K562 (cell line): ENCODE results near the gene ABCA1. TPM values are rescaled to one million over a fixed set of nuclear protein-coding genes. Genes with fewer than 3 reads are reported as not detected.

Experiments
- ATAC-seq: fragments of 200-7000 bp; cut with Tn5 transposase; 3 replicates; pipeline ENCODE4 v1.9.1; 2020; ENCODE audit warnings: moderate library complexity
- BruUV-seq: library from RNA; stranded (reverse); fragments of 400-500 nt; replicated peaks from 2 replicates; lab custom pipeline; 2021; lab: Mats Ljungman, UMichigan
- CTCF ChIA-PET: fragments of 300-600 bp; formaldehyde crosslinking; extraction: SDS; loops from one replicate; lab custom pipeline; 2021; ENCODE audit warnings: low intra/inter-chr PET ratio; lab: Yijun Ruan, JAX
- POLR2A ChIA-PET: fragments of 300-600, 350-650 bp; sonication (Branson Sonifier 250); formaldehyde crosslinking; extraction: SDS; loops from one replicate; lab custom pipeline; 2021; ENCODE audit warnings: antibody characterized with exemption, inconsistent platforms; lab: Yijun Ruan, JAX
- DNase-seq, 4 experiments: peaks; one replicate each; pipeline versions ENCODE4 v3.0.0 to v3.0.0-alpha.2; 2011 to 2018; ENCODE audit warnings: low spot score in 3 of 4, mixed read lengths in 3 of 4; ENCODE audit errors: extremely low read depth in 1 of 4
- FAIRE-seq: peaks from 2 replicates; lab custom pipeline; 2011; peaks lifted over from hg19 to GRCh38; lab: Jason Lieb, UNC
- H2AFZ ChIP-seq: 2 replicates; pipeline ENCODE4 v1.6.0; 2011; ENCODE audit warnings: low read depth, low read length, control low read depth, inconsistent platforms
- H3K27ac ChIP-seq: fragments of 200-600 bp; 3 replicates; pipeline ENCODE4 v1.8.0; 2011; ENCODE audit warnings: low read depth, mild to moderate bottlenecking, control low read depth, inconsistent platforms, low read length, moderate library complexity, mixed read lengths; ENCODE audit errors: extremely low read depth
- H3K27me3 ChIP-seq, 2 experiments: fragments of 300-600 bp in 1 of 2; 2 replicates in 1 of 2; 3 replicates in 1 of 2; pipeline versions ENCODE4 v1.6.0 to v1.8.0; 2011; ENCODE audit warnings: inconsistent platforms in 2 of 2, low read length in 2 of 2, mild to moderate bottlenecking in 1 of 2, mixed read lengths in 1 of 2, moderate library complexity in 1 of 2; ENCODE audit not compliant: control insufficient read depth in 2 of 2, insufficient read depth in 2 of 2
- H3K36me3 ChIP-seq: fragments of 300-600 bp; 3 replicates; pipeline ENCODE4 v1.8.0; 2011; ENCODE audit warnings: mild to moderate bottlenecking, low read length, inconsistent platforms; ENCODE audit not compliant: control insufficient read depth, insufficient read depth
- H3K4me1 ChIP-seq, 2 experiments: fragments of 200-600 bp in 1 of 2; replicated peaks in 1 of 2; 2 replicates in 1 of 2; 3 replicates in 1 of 2; pipeline versions ENCODE4 v1.5.1 to v1.8.0; 2011; ENCODE audit warnings: inconsistent platforms in 2 of 2, low read length in 2 of 2, mild to moderate bottlenecking in 1 of 2, mixed read lengths in 1 of 2, moderate library complexity in 1 of 2; ENCODE audit not compliant: control insufficient read depth in 2 of 2, insufficient read depth in 2 of 2
- H3K4me2 ChIP-seq: 2 replicates; pipeline ENCODE4 v1.6.1; 2011; ENCODE audit warnings: low read length, control low read depth, inconsistent platforms, mixed read lengths; ENCODE audit not compliant: insufficient read depth
- H3K4me3 ChIP-seq: fragments of 200-600 bp; sonication (generic), shearing (Covaris generic); 2 replicates; pipeline ENCODE4 v1.5.1; 2016; ENCODE audit warnings: control low read depth, inconsistent platforms
- H3K79me2 ChIP-seq: fragments of 200-600 bp; 3 replicates; pipeline ENCODE4 v1.8.0; 2011; ENCODE audit warnings: low read length, inconsistent platforms; ENCODE audit not compliant: control insufficient read depth, insufficient read depth
- H3K9ac ChIP-seq, 2 experiments: 2 replicates each; pipeline versions ENCODE4 v1.6.0 to v1.6.1; 2011; ENCODE audit warnings: low read depth in 2 of 2, low read length in 2 of 2, control low read depth in 1 of 2, inconsistent platforms in 1 of 2, mild to moderate bottlenecking in 1 of 2, mixed read lengths in 1 of 2; ENCODE audit not compliant: insufficient read depth in 1 of 2
- H3K9me1 ChIP-seq: one replicate; pipeline ENCODE4 v1.6.0; 2011; ENCODE audit warnings: inconsistent platforms, mild to moderate bottlenecking, low read length, moderate library complexity; ENCODE audit not compliant: control insufficient read depth, insufficient read depth
- H3K9me3 ChIP-seq: replicated peaks from 2 replicates; pipeline ENCODE4 v1.5.1; 2011; ENCODE audit warnings: low read depth, low read length, inconsistent platforms; ENCODE audit not compliant: control insufficient read depth, insufficient read depth
- H4K20me1 ChIP-seq: replicated peaks from 2 replicates; pipeline ENCODE4 v1.6.1; 2011; ENCODE audit warnings: low read length, inconsistent platforms, mixed read lengths; ENCODE audit not compliant: control insufficient read depth, insufficient read depth
- CBX2 ChIP-seq: fragments of 200-600 bp; sonication (generic); IDR thresholded peaks from one replicate; pipeline ENCODE4 v1.6.1; 2012; ENCODE audit warnings: mild to moderate bottlenecking, low read length, inconsistent platforms; ENCODE audit not compliant: insufficient read depth, poor library complexity, severe bottlenecking
- CCNT2 ChIP-seq: IDR thresholded peaks from 2 replicates; pipeline ENCODE4 v1.6.1; 2011; ENCODE audit warnings: borderline replicate concordance, low read depth, mild to moderate bottlenecking, moderate library complexity, mixed read lengths, low read length; ENCODE audit not compliant: insufficient read length; ENCODE audit errors: extremely low read depth
- ESRRB ChIP-seq: fragments of 250-450 bp; sonication (Bioruptor Pico); IDR thresholded peaks from 2 replicates; pipeline ENCODE4 v1.5.0; 2020; ENCODE audit warnings: mild to moderate bottlenecking, moderate library complexity, borderline replicate concordance
- GATA2 ChIP-seq: sonication (generic); formaldehyde crosslinking; IDR thresholded peaks from 2 replicates; pipeline ENCODE4 v1.4.0; 2020; ENCODE audit warnings: mild to moderate bottlenecking, missing genetic modification reagents
- HDGF ChIP-seq: fragments of 450-650 bp; IDR thresholded peaks from 2 replicates; pipeline ENCODE4 v1.6.1; 2016
- NBN ChIP-seq: fragments of 450-650 bp; IDR thresholded peaks from 2 replicates; pipeline ENCODE4 v1.6.1; 2016; ENCODE audit warnings: low read depth, mild to moderate bottlenecking
- PHF21A ChIP-seq: fragments of 450-650 bp; IDR thresholded peaks from 2 replicates; pipeline ENCODE4 v1.6.1; 2017; ENCODE audit warnings: low read depth, borderline replicate concordance
- PTTG1 ChIP-seq: fragments of 450-650 bp; IDR thresholded peaks from 2 replicates; pipeline ENCODE4 v1.6.1; 2016; ENCODE audit warnings: low read depth, mild to moderate bottlenecking, missing genetic modification characterization, missing compliant biosample characterization
- ZNF316 ChIP-seq: fragments of 450-650 bp; IDR thresholded peaks from 2 replicates; pipeline ENCODE4 v1.6.1; 2016
- ZNF586 ChIP-seq: fragments of 450-650 bp; formaldehyde crosslinking; conservative IDR thresholded peaks from 2 replicates; pipeline ENCODE4 v1.4.0; 2020; ENCODE audit warnings: mild to moderate bottlenecking, moderate library complexity
- ZSCAN32 ChIP-seq: fragments of 450-650 bp; formaldehyde crosslinking; IDR thresholded peaks from 2 replicates; pipeline ENCODE4 v1.4.0; 2020; ENCODE audit warnings: mild to moderate bottlenecking, moderate library complexity
- WGBS: fragments of 100-300 bp; shearing (Covaris generic); methylation state at CpG from one replicate; pipeline ENCODE4 v1.1.6; 2016; ENCODE audit warnings: low coverage, mixed read lengths; ENCODE audit not compliant: insufficient coverage; ENCODE audit errors: missing lambda C conversion rate; 5-methylcytosine and 5-hydroxymethylcytosine counted together
- in situ Hi-C: fragments of 300-500 bp; cut with MboI; formaldehyde crosslinking; loops from 4 replicates; pipeline ENCODE4 v1.15.0; 2018; ENCODE audit warnings: inconsistent platforms, mixed read lengths
- intact Hi-C: fragments of 100-400 bp; cut with micrococcal nuclease; formaldehyde crosslinking; loops from 2 replicates; pipeline ENCODE4 v1.14.2; 2022
- polyA plus RNA-seq, 8 experiments: library from polyadenylated mRNA; depleted of rRNA in 4 of 8; stranded (reverse) in 5 of 8; unstranded in 3 of 8; fragments of >200 nt; fragmentation: Nextera tagmentation in 2 of 8; fragmentation: Illumina TruSeq in 1 of 8; extraction: Ambion mirVana in 2 of 8; extraction: Trizol in 1 of 8; gene quantifications; 2 replicates each; pipeline versions ENCODE4 v1.2.1 to v1.2.3, GENCODE V29; 2011 to 2014; ENCODE audit warnings: inconsistent platforms in 1 of 8, missing spikeins in 1 of 8
- total RNA-seq, 7 experiments: library from RNA; depleted of rRNA in 6 of 7; stranded (reverse); fragments of >200 nt in 6 of 7; fragmentation: Illumina TruSeq in 2 of 7; extraction: Trizol in 2 of 7; gene quantifications; 2 replicates each; pipeline versions ENCODE4 v1.2.1 to v1.2.3, GENCODE V29; 2011 to 2021; ENCODE audit warnings: low replicate concordance in 1 of 7
- TF ChIP-seq, protein P1 (sequence below): fragments of 250-450 bp; sonication (Bioruptor Pico); IDR thresholded peaks from 2 replicates; pipeline ENCODE4 v1.4.0; 2020; ENCODE audit warnings: mild to moderate bottlenecking, moderate library complexity
- TF ChIP-seq, protein P2 (sequence below): IDR thresholded peaks from 2 replicates; pipeline ENCODE4 v1.6.1; 2012; ENCODE audit warnings: low read depth, low read length, improper control_type of control experiment, borderline replicate concordance
- TF ChIP-seq, protein P3 (sequence below): sonication (generic); formaldehyde crosslinking; IDR thresholded peaks from 2 replicates; pipeline ENCODE4 v1.8.0; 2022; ENCODE audit warnings: missing genetic modification reagents, mild to moderate bottlenecking, borderline replicate concordance

ABCA1 gene
- total and polyA plus RNA-seq, 9 of the 15 experiments (the other 6 are each of a cell fraction or from before 2014, with no cell fraction given) = under 0.01 to 0.18 (median 0.02) TPM; not detected in 5

DNA sequence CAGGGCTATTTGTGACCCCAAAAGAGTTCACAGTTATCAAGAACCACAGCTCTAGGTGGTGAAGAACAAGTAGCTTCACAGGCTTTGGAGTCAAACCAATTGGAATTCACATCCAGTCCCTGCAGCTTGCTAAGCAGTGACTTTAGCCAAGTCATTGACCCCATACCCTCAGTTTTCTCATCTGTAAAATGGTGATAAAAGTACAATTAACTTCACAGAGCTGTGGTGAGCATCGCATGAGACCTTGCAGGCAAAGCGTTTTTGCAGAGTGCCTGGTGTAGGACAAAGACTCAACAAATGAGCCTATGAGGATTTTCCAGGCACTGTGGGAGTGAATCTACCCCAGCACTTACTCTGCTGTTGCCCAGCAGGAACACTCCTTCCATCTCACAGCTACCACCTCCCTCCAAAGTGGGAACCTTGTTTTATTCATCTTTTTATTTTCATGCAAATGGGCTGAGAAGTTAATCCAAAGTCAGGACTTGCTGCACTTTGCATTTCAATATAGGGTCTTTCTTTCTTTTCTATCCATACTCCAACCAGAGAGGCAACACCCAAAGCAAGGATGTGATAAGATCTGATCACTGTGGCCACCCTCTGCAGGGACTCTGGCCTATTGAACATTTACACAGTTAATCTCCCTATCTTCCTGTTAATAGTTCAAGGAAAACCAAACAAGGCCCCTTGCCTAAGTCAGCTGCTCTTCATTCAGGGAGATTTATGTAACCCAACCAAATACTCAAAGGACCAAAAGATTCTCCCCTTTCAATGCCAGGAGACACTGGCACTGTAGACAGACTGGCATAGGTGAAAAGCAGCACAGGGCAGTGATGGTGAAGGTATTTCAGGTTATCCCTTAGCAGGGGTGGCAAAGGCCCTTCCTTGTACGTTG, 41.9 kb downstream of the ABCA1 start:
- Histone ChIP-seq H3K4me1 (no peaks in the 10 kb centered on the region), H3K27ac (no peak overlapping the region), H3K9ac (no peak overlapping the region), H3K36me3 (no peaks in the 10 kb centered on the region), H4K20me1 (no peaks in the 10 kb centered on the region), H2AFZ (no peak overlapping the region), H3K4me3 (no peak overlapping the region), H3K27me3 (peaks cover 0 to 6% of the 10 kb centered on the region in 2 experiments; a peak in 3 of 5 replicates), H3K79me2 (no peaks in the 10 kb centered on the region), H3K9me3 (no peaks in the 10 kb centered on the region), H3K4me2 (no peak overlapping the region), H3K9me1 (no peaks in the 10 kb centered on the region)
- no peak for FAIRE-seq
- ChIA-PET CTCF (no interaction called here), POLR2A (interaction anchor here (0.5 kb wide), 1 partner anchor 161 kb away, joined by 3 read pairs; no protein-coding TSS in a partner anchor)
- ATAC-seq = no peak
- intact Hi-C loops (no loop called here), in situ Hi-C loops (no loop called here)
- DNase-seq = no peak
- WGBS = 3% methylated on average over 3 of the region's 3 CpGs
- no TSS peak for BruUV-seq
- TF ChIP-seq ESRRB (no peak), ZNF586 (CRISPR knock-in tag) (no peak), ZSCAN32 (CRISPR knock-in tag) (no peak), ZNF316 (no peak), PHF21A (no peak), GATA2 (CRISPR knock-in tag) (no peak), CBX2 (no peak), CCNT2 (no peak), NBN (no peak), HDGF (no peak), PTTG1 (tag) (no peak)
- TF ChIP-seq, protein P1, sequence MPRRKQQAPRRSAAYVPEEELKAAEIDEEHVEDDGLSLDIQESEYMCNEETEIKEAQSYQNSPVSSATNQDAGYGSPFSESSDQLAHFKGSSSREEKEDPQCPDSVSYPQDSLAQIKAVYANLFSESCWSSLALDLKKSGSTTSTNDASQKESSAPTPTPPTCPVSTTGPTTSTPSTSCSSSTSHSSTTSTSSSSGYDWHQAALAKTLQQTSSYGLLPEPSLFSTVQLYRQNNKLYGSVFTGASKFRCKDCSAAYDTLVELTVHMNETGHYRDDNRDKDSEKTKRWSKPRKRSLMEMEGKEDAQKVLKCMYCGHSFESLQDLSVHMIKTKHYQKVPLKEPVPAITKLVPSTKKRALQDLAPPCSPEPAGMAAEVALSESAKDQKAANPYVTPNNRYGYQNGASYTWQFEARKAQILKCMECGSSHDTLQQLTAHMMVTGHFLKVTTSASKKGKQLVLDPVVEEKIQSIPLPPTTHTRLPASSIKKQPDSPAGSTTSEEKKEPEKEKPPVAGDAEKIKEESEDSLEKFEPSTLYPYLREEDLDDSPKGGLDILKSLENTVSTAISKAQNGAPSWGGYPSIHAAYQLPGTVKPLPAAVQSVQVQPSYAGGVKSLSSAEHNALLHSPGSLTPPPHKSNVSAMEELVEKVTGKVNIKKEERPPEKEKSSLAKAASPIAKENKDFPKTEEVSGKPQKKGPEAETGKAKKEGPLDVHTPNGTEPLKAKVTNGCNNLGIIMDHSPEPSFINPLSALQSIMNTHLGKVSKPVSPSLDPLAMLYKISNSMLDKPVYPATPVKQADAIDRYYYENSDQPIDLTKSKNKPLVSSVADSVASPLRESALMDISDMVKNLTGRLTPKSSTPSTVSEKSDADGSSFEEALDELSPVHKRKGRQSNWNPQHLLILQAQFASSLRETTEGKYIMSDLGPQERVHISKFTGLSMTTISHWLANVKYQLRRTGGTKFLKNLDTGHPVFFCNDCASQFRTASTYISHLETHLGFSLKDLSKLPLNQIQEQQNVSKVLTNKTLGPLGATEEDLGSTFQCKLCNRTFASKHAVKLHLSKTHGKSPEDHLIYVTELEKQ (CRISPR knock-in tag) = no peak
- TF ChIP-seq, protein P2, sequence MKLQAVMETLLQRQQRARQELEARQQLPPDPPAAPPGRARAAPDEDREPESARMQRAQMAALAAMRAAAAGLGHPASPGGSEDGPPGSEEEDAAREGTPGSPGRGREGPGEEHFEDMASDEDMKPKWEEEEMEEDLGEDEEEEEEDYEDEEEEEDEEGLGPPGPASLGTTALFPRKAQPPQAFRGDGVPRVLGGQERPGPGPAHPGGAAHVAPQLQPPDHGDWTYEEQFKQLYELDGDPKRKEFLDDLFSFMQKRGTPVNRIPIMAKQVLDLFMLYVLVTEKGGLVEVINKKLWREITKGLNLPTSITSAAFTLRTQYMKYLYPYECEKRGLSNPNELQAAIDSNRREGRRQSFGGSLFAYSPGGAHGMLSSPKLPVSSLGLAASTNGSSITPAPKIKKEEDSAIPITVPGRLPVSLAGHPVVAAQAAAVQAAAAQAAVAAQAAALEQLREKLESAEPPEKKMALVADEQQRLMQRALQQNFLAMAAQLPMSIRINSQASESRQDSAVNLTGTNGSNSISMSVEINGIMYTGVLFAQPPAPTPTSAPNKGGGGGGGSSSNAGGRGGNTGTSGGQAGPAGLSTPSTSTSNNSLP = no peak
- TF ChIP-seq, protein P3, sequence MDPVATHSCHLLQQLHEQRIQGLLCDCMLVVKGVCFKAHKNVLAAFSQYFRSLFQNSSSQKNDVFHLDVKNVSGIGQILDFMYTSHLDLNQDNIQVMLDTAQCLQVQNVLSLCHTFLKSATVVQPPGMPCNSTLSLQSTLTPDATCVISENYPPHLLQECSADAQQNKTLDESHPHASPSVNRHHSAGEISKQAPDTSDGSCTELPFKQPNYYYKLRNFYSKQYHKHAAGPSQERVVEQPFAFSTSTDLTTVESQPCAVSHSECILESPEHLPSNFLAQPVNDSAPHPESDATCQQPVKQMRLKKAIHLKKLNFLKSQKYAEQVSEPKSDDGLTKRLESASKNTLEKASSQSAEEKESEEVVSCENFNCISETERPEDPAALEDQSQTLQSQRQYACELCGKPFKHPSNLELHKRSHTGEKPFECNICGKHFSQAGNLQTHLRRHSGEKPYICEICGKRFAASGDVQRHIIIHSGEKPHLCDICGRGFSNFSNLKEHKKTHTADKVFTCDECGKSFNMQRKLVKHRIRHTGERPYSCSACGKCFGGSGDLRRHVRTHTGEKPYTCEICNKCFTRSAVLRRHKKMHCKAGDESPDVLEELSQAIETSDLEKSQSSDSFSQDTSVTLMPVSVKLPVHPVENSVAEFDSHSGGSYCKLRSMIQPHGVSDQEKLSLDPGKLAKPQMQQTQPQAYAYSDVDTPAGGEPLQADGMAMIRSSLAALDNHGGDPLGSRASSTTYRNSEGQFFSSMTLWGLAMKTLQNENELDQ (CRISPR knock-in tag) = no peak
